RPMI7951 (cell line): ENCODE data around the gene RAD9B. TPM values are rescaled to one million over a fixed set of nuclear protein-coding genes. Genes with fewer than 3 reads are reported as not detected.

Source experiments
- total RNA-seq: library from RNA; depleted of rRNA; stranded (reverse); fragments of >200 nt; shearing (Covaris generic); gene quantifications from 2 replicates; pipeline ENCODE4 v1.2.3, GENCODE V29; 2014; rRNA removed

The RAD9B gene
- total RNA-seq, 1 experiment from 2014 or later: 0.60 TPM

Other genes with a start within 250 kb of the RAD9B start
- gene ATP2A2, start 221.1 kb upstream of the RAD9B start, total RNA-seq: 68.5 and 75.7 TPM in 2 replicates
- 40.0 and 45.3 TPM in 2 replicates for gene ANAPC7, start 98.6 kb upstream of the RAD9B start, total RNA-seq
- gene ARPC3, start 52.0 kb upstream of the RAD9B start, total RNA-seq: 501 and 524 TPM in 2 replicates
- 31.2 and 51.1 TPM in 2 replicates for gene GPN3, start 34.1 kb upstream of the RAD9B start, total RNA-seq
- 26.7 and 42.3 TPM in 2 replicates for gene FAM216A, start 33.5 kb upstream of the RAD9B start, total RNA-seq
- 91.6 and 106 TPM in 2 replicates for gene VPS29, start 220 bp upstream of the RAD9B start, total RNA-seq
- gene PPTC7, start 81.0 kb downstream of the RAD9B start, total RNA-seq: 1.8 and 3.0 TPM in 2 replicates
- 18.9 and 24.6 TPM in 2 replicates for gene TCTN1, start 111.8 kb downstream of the RAD9B start, total RNA-seq
- 2.2 and 3.2 TPM in 2 replicates for gene HVCN1, start 186.8 kb downstream of the RAD9B start, total RNA-seq
- gene PPP1CC, start 240.6 kb downstream of the RAD9B start, total RNA-seq: 138 and 148 TPM in 2 replicates